ENCODE data around the gene SPARC.

The SPARC gene

DNA sequence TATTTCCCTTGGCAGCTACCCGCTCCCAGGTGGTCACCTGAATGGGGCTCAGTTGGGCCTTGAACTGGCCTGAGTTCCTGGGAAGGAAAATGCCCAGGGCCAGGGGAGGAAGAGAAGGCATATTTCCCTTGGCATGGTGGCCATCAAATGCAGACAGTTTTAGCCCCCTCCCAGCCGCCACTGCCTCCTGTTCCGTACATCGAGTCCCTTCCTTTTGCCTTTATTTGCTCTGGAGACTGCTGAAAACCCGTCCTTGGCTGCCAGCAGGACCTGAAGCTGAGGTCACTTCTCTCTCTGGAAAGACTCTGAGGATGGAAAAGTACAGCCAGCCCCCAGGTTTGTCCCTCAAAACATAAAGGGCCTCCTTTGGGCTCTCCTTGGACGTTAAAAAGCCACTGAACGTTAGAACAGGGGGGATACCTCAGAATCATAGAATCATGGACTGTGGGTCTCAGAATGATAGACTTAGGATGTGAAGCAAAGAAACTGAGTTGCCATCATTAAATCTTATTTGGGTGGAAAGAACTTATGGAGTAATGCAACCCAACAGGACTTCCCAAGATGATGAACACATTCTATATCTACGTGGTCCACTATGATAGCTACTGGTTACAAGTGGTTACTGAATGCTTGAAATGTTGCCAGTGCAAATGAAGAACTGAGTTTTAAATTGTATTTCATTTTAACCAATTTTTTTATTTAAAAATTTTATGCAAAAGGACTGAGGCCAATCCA is 7.1 kb downstream of the SPARC start:
- no peak for DNase-seq (ENCODE audit: low read depth in 2 of 2)

GRCh38 chr5:151678713-151679112 is 8.0 kb downstream of the SPARC start:
- no peak for DNase-seq (ENCODE audit: low read depth in 2 of 2)

GRCh38 chr5:151677776-151678545 is 8.8 kb downstream of the SPARC start:
- no peak for DNase-seq (ENCODE audit: low read depth in 2 of 2)

DNA sequence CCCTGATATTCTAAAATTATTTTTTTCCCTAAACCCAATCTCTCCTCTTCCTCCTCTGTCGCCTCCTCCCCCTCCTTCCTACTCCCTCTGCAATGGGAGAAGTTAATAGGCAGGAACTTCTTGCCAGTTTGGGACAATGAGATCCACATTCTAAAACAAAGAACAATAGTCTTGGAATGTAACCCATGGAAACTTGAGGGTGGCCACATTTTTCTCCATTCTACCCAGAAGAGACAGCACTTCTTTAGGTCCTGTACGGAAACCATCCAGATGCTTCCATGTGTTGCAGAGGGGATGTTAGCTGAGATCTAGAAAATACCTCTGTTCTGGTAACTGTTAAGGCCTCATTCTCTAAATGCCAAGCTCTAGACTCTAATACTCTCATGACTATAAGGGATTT is 10.0 kb downstream of the SPARC start:
- DNase-seq (ENCODE audit: low read depth in 2 of 2), result no peak

DNA sequence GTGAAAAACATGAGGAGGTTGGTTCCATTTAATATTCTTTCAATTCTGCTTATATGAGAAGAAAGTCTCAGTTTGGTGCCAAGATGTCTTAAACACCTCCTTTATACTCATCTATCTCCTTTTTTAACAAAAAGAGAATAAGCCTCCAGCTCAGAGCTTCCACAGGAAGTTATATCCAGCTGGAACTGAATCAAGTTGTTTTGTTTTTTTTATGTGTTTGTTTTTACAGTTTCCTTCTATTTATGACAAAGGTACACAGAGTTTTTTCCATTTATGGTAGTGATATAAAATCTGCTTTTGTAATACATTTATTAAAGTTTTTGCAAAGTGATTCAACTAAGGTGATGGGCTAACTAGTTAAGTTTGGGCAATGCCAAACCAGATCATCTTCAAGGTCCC is 10.4 kb downstream of the SPARC start:
- no peak for DNase-seq (ENCODE audit: low read depth in 2 of 2)

- no peak for DNase-seq (ENCODE audit: low read depth in 2 of 2)
These were observed 11.0 kb downstream of the SPARC start for GRCh38 chr5:151675611-151676313.

GRCh38 chr5:151674626-151675610 is 11.8 kb downstream of the SPARC start:
- DNase-seq (ENCODE audit: low read depth in 2 of 2), result no peak

- DNase-seq (ENCODE audit: low read depth in 2 of 2), result no peak
These were observed 13.3 kb downstream of the SPARC start for GRCh38 chr5:151673421-151673820.

- DNase-seq (ENCODE audit: low read depth in 2 of 2), result no peak
These were observed 14.2 kb downstream of the SPARC start for GRCh38 chr5:151672516-151672915.

DNA sequence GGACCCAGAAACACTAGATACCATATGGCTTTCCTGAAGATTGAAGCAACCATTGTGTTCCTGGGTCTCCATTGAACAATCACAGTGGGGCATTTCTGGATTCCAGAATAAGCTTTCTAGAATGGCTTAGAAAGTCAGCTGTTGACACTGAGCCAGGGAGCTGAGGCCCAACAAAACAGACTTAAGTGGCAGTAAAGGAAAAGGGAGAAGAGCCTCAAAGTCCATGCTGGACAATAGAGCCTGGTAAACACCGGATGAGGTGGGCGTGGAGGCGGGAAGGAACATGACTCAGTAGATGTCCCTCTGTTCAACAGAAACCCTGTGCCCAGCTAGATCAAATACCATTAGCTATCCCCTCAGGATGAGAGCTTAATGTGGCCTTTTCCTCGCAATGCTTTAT is 14.8 kb downstream of the SPARC start:
- DNase-seq (ENCODE audit: low read depth in 2 of 2), result no peak

DNA sequence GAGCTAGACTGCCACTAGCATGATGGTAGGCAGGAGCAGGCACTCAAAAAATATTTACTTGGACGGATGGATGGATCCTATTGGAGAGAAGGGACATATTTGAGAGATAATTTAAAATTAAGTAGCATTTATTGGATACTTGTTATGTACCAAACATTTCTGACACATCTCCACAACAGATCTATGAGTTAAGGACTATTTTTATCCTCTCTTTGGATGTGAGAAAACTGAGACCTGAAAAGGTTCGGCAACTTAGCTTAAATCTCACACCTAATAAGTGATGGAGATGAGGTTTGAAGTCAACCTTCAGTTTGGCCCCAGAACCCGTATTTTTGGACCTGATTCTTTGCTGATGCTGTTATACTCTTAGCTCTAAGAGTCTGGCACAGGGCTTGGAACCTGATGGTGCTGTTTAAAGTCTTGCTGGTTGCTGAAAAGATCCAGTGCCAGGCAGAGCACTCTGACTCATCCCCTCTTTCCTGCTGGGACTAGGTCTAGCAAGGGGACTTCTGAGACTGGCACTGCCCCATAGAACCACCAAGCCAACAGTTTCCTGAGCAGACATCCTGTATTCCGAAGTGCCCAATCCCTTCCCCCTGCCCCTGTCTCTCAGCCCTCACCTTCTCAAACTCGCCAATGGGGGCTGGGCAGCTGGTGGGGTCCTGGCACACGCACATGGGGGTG is 15.6 kb downstream of the SPARC start:
- no peak for DNase-seq (ENCODE audit: low read depth in 2 of 2)

DNA sequence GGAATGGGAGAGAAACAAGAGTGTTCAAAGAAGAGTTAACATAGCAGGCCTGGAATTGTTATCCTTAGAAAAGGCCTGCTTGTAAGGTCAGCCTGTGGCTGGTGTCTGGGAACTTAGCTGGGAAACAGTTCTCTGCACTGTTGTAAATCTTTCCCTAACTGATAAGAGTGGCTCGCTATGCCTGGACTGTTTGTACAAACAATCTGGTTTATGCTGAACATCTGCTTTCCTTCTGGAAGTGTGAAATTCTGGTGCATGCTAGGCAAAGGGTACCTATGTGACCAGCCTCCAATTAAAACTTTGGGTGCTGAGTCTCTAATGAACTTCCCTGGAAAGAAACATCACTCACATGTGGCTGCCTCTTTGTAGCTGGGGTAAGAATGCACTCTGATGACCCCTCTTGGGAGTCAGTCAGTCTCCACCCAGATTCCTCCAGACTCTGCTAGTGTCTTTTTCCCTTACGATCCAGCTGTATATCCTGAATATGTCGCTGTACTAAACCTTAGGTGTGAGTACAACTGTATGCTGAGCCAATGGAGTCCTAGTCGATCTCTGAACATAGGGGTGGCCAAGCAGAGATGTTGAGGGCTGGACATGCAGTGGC is 16.5 kb downstream of the SPARC start:
- no peak for DNase-seq (ENCODE audit: low read depth in 2 of 2)

DNA sequence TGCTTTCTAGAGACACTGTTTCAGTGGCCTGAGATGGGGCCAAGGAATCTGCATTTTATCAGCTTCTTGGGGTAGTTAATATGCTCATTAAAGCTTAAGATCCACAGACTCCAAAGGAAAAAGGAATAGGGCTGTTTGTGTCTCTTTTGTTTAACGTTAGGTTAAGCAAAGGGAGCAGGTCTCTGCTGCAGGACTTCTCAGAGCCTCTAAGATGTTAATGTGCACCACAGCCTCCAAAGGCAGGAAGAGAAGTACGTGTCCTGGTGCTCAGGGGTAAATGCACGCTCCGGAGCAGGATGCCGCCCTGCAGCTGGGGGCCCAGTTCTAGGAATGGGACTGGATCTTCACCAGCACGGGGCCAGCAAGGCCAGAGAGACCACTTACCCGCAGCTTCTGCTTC is 19.6 kb downstream of the SPARC start:
- DNase-seq (ENCODE audit: low read depth in 2 of 2), result no peak

GRCh38 chr5:151665613-151666012 is 21.1 kb downstream of the SPARC start:
- DNase-seq (ENCODE audit: low read depth in 2 of 2), result no peak

GRCh38 chr5:151664694-151665585 is 21.8 kb downstream of the SPARC start:
- no peak for DNase-seq (ENCODE audit: low read depth in 2 of 2)

GRCh38 chr5:151663617-151664293 is 23.0 kb downstream of the SPARC start:
- no peak for DNase-seq (ENCODE audit: low read depth in 2 of 2)

GRCh38 chr5:151662805-151663204 is 23.9 kb downstream of the SPARC start:
- DNase-seq (ENCODE audit: low read depth in 2 of 2), result no peak

DNA sequence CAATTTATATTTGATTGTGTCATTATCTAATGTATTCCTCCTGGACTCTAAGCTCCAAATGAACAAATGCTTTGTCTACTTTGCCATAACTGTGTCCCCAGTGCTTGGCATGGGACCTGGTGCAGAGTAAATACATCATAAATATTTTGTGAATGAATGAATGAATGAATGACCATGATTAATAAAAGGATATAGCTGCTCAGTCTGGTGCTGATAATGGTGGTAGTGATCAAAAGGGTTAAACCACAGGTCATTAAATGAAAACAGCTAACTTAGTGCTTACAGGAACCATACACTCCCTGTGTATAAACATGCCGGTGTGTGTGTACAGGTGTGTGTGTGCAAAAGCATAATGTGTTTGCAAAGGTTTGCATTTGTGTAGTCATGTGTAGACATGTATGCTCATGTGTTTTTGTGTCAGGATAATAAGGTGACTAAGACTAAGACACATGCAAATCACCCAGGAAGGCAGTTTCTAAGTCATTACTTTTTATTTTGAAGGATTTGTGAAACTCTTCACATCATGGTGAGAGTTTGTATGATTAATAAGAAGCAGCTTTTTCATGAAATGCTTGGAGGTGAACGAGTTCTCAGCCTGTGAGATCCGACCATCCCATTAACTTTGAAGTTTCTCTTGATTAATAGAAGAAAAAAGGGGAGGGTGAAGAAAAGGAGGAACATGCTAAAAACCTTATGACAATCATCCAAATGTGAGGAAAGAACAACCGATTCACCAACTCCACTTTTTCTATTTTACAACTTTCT is 24.6 kb downstream of the SPARC start:
- DNase-seq (ENCODE audit: low read depth in 2 of 2), result no peak
